Activated CD4-positive, alpha-beta T cell treated with anti-CD3 and anti-CD28 coated beads for 4 hours (primary cell): ENCODE data around the gene SSR2.

Experiments
- DNase-seq, 2 donors: peaks; one replicate each; pipeline ENCODE4 v3.0.0-alpha.2; 2020

SSR2 gene

GRCh38 chr1:155971910-155972809 is 48.6 kb downstream of the SSR2 start:
- DNase-seq, result no peak

DNA sequence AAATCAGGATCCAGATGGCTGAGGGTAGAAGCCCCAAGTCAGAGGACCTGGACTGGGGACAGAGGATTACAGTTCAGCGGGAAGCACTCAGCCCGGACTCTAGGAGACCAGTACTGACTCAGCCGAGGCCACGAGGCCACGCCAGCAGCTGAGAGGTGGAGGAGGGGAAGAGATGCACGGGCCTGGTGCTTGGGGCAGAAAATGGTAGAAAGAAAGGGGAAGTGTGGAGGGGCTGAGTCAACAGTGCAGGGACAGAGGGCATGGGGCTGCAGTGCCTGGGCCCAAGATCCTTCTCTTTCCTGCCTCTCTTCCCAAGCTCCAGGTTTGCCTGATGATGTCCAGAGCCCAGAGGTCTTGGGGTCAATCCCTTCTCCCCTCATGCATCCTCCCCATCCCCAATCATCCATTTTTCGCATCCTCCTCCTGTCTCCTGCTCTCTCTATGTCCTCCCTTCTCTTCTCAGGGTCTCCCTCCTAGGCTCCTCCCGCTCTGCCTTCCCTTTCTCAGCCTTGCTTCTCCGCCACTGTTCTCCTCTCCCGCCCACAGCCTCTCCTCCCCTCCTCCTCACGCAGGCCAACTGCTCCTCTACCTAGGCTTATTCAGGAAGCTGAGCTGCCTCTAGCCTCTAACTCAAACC is 50.1 kb downstream of the SSR2 start:
- DNase-seq, result peak in 1 of 2 donors; percentile 34

GRCh38 chr1:155969377-155969791 is 51.4 kb downstream of the SSR2 start:
- no peak for DNase-seq

DNA sequence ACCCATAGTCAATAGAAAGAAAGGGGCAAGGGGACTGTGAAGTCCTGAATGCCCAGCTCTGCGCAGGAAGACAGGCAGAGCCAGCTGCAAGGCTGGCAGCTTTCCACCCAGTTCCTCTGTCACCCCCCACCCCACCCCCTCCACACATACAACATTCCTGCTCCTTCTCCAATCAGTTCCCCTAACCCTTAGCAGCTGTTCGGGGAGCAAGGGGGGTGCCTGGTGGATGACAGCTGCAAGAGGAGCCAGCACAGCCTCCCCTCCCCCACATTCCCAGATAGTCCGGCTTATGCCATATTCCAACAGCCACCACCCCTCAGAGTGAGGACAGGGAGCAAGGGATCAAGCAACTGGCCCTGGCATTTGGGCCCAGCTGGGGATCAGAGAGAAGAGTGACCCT is 52.1 kb downstream of the SSR2 start:
- no peak for DNase-seq

- no peak for DNase-seq
Observed at GRCh38 chr1:155968051-155968400, 52.7 kb downstream of the SSR2 start.

- DNase-seq, result no peak
Observed at GRCh38 chr1:155967341-155968050, 53.3 kb downstream of the SSR2 start.

DNA sequence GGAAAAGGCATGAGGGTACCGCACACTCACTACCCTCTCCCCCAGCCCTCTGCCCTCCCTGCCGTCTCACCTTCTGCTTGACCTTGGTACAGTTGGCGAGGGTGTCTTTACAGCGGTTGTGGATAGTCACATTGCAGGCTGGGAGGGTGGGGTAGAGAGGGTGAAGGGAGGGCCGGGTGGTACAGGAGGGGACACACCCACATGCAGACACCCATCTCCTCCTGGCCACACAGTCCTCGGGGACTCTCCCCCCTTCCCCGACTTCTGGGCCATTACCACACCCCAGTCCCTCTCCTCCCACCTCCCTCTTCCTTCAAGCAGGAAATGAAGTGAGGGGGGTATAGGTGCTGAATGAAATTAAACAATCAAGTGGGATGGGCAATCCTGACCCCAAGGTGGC is 54.0 kb downstream of the SSR2 start:
- DNase-seq, result no peak

DNA sequence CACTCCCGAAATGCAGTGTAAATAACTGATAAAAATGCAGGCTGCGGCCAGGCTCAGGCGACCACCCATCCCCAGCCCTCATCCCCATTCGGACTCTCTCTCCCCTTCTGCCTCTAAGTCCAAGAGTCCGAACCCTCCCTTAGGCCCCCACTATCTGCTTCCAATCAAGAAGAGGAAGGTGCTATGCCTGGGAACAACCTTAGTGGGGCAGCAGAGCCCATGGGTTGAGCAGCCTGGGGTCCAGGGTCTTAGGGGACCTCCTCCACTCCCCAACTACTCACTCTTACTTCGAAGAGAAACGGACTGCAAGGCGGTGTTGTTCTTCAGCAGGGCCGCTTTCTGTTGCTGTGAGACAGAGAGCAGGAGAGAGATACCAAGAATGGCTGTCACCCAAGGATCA is 54.6 kb downstream of the SSR2 start:
- DNase-seq, result no peak

DNA sequence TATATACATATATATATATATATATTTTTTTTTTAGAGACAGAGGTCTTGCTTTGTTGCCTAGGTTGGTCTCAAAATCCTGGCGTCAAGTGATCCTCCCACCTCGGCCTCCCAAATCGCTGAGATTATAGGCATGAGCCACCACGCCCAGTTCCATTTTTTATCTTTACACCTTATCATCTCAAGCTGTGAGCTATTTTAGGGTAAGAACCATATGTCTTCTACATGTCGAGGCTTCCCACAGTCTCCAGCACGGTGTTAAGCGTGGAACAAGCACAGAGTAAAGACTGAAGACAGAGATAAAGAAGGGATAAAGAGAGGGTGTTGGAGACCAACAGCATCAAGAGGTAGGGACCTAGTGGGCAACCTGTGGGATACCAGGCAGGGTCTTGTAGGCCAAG is 56.6 kb downstream of the SSR2 start:
- DNase-seq, result no peak

DNA sequence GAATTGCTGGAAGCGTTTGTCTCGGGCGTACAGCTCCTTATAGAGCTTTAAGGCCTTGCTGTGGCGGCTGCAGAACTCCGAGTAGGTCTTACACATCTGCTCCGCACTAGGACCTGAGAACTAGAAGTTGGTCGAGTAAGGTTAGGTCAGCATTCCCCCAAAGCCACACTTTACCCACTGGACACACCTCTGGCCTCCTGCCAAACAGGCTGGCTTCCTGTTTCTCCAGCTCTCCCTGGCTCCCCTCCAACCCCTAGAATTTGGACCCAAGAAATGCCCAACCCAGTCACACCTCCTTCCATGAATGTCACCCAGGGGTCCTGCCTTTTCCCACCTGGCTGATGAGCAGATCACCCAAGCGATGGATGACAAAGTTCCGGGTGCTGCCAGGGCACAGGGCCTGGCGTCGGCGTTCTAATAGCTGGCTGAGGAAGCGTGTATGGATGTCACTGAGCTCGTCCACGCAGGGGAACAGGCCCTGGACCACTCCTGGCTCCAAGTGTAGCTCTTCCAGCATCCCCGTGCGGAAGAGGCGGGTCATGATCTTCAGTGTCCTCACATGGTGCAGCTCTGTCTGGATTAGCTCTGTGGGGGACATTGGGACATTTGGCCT is 58.0 kb downstream of the SSR2 start:
- no peak for DNase-seq

DNA sequence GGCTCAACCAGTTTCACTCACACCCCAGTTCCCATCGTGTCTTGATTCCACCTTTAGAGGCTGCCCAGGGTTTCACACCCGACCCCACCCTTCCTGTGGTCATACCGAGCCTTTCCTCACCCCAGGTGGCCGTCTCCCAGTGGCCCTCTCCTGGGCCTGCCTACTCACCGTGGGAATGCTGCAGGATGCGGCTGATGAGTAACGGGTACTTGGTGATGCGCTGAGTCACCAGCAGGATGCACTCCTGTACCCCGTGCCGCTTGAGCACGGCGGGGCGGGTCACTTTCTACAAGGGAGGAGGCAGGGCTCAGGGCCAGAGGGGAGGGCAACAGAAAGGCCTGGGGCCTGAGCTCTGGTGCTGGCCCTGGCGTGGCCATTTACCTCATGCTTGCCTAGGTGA is 58.8 kb downstream of the SSR2 start:
- no peak for DNase-seq

DNA sequence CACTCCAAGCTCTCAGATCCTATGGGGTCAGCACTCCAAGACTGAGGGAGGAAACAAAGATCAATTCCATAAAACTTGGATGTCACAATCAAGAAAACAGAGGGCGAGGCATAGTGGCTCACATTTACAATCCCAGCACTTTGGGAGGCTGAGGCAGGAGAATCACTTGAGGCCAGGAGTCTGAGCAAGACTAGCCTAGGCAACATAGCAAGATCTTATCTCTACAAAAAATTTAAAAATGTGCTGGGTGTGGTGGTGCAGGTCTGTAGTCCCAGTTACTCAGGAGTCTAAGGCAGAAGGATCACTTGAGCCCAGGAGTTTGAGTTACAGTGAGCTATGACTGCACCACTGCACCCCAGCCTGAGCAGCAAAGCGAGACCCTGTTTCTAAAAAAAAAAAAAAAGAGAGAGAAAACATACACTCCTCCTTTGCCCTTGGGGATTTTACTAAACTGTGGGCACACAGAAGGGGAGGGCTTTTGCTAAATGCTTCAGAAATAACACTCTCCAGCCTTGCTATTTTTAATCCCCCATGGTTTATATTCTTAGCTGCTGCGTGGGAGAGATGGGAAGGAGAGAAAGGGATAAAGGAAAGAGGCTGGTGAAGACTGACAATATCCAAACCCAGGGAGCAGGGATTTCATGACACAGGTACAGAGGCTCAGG is 60.5 kb downstream of the SSR2 start:
- DNase-seq, result no peak
